ENCODE results near the gene CFAP69.

- no peak for TF ChIP-seq POLR2A (IDR thresholded peaks at IDR 0.05; ENCODE audit: low read length)
- TF ChIP-seq GATA1 (IDR thresholded peaks at IDR 0.05; ENCODE audit: low read depth, low read length): no peak
Observed at GRCh38 chr7:90225181-90225580, 19.8 kb upstream of the CFAP69 start.

Data from erythroblast (primary cell).